LNCaP clone FGC (cell line): ENCODE results near the gene GRIK1.

Experiments used
- DNase-seq: peaks from one replicate; pipeline ENCODE4 v3.0.0-alpha.2; 2011; ENCODE audit warnings: low read depth
- H3K4me3 ChIP-seq: 2 replicates; pipeline ENCODE4 v1.5.1; 2011; ENCODE audit warnings: mild to moderate bottlenecking, low read depth, low read length, control low read depth
- CTCF ChIP-seq: IDR thresholded peaks from 2 replicates; pipeline ENCODE4 v1.5.1; 2012; ENCODE audit warnings: mild to moderate bottlenecking; ENCODE audit not compliant: control insufficient read depth, insufficient read depth; ENCODE audit errors: extremely low read depth

Gene GRIK1

GRCh38 chr21:29691616-29692491 is 247.9 kb downstream of the GRIK1 start:
- no peak for DNase-seq
- no peak overlapping the region for H3K4me3 ChIP-seq
- no peak for TF ChIP-seq CTCF

- no peak overlapping the region for H3K4me3 ChIP-seq
- TF ChIP-seq CTCF = no peak
- DNase-seq = no peak
Observed at GRCh38 chr21:29689753-29690152, 250.0 kb downstream of the GRIK1 start.

DNA sequence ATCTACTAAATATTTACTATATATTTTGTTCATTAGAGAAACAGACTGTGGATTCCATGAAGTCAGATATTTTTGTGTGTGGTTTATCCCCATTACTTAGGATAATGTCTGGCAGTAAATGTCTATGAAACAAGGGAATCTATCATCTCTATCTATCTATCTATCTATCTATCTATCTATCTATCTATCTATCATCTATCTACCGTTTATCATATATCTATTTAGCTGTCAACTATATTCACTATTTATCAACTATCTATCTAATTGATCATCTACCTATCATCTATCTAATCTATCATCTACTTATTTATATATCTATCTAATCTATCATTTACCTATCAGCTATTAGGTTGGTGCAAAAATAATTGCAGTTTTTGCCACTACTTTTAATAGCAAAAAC is 255.7 kb downstream of the GRIK1 start:
- no peak overlapping the region for H3K4me3 ChIP-seq
- no peak for DNase-seq
- TF ChIP-seq CTCF = no peak

DNA sequence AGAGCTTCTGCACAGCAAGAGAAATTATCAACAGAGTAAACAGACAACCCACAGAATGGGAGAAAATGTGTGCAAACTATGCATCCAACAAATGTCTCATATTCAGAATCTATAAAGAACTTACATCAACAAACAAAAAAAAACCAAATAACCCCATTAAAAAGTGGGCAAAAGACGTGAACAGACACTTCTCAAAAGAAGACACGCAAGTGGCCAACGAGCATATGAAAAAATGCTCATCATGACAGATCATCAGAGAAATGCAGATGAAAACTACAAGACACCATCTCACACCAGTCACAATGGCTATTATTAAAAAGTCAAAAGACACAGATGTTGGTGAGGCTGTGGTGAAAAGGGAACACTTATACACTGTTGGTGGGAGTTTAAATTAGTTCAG is 257.0 kb downstream of the GRIK1 start:
- H3K4me3 ChIP-seq = no peak overlapping the region
- no peak for TF ChIP-seq CTCF
- DNase-seq = no peak

- no peak overlapping the region for H3K4me3 ChIP-seq
- no peak for TF ChIP-seq CTCF
- no peak for DNase-seq
Observed at GRCh38 chr21:29680273-29680672, 259.5 kb downstream of the GRIK1 start.

DNA sequence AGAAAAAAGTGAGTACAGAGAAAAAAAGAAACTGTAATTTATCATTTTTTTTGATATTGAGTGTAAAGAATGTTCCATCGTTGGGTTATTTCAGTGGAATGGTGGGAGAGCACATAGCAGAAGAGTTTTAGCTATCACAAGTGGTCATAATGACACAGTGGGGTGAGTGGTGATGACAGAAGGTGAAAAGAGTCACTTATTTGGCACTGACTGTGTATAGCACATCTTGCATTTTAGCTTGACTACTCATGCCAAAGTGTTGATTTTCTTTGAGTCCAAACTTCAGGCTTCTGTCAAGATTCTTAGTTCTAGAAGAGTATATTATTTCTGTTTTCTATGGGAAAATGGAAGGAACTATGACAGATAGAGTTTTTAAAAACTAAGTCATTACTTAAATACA is 261.2 kb downstream of the GRIK1 start:
- no peak for TF ChIP-seq CTCF
- no peak for DNase-seq
- H3K4me3 ChIP-seq = no peak overlapping the region

GRCh38 chr21:29677326-29677725 is 262.5 kb downstream of the GRIK1 start:
- DNase-seq = no peak
- no peak overlapping the region for H3K4me3 ChIP-seq
- TF ChIP-seq CTCF = no peak
